HepG2 (cell line): Measurements from ENCODE around the gene LRRC3. TPM values are rescaled to one million over a fixed set of nuclear protein-coding genes. Genes with fewer than 3 reads are reported as not detected.
A peak's percentile ranks its signal among the peaks of the same experiment; 100 is the strongest.

Source experiments
- BRCA1 ChIP-seq: sonication (generic); formaldehyde crosslinking; IDR thresholded peaks from 2 replicates; pipeline ENCODE4 v1.4.0; 2020; ENCODE audit warnings: missing genetic modification reagents
- CHD4 ChIP-seq: fragments of 200-600 bp; sonication (generic); IDR thresholded peaks from 2 replicates; pipeline ENCODE4 v1.7.0; 2017; ENCODE audit warnings: mild to moderate bottlenecking, low read length, borderline replicate concordance
- DNMT3B ChIP-seq: conservative IDR thresholded peaks from 2 replicates; pipeline ENCODE4 v1.6.1; 2016; ENCODE audit warnings: missing biosample characterization, control low read depth
- GABPB1 ChIP-seq: IDR thresholded peaks from 2 replicates; pipeline ENCODE4 v1.6.1; 2016; ENCODE audit warnings: mild to moderate bottlenecking, missing genetic modification reagents, moderate library complexity, missing compliant biosample characterization
- GATA4 ChIP-seq: sonication (generic); IDR thresholded peaks from 2 replicates; pipeline ENCODE4 v1.6.1; 2016; ENCODE audit warnings: antibody characterized with exemption, low read depth, borderline replicate concordance
- MEIS1 ChIP-seq: sonication (generic); formaldehyde crosslinking; IDR thresholded peaks from 2 replicates; pipeline ENCODE4 v1.9.0; 2021; ENCODE audit warnings: mild to moderate bottlenecking, missing genetic modification reagents, moderate library complexity, borderline replicate concordance
- PHF21A ChIP-seq: sonication (generic); formaldehyde crosslinking; IDR thresholded peaks from 2 replicates; pipeline ENCODE4 v1.5.0; 2020; ENCODE audit warnings: mild to moderate bottlenecking, missing genetic modification reagents
- RFXAP ChIP-seq: sonication (generic); formaldehyde crosslinking; IDR thresholded peaks from 2 replicates; pipeline ENCODE4 v1.4.0; 2020; ENCODE audit warnings: missing genetic modification reagents, borderline replicate concordance
- SNAI1 ChIP-seq: sonication (generic); formaldehyde crosslinking; IDR thresholded peaks from 2 replicates; pipeline ENCODE4 v1.5.0; 2020; ENCODE audit warnings: mild to moderate bottlenecking, missing genetic modification reagents, borderline replicate concordance
- U2AF1 ChIP-seq: fragments of 200-400 bp; formaldehyde crosslinking; optimal IDR thresholded peaks from 2 replicates; pipeline ENCODE3; 2017; ENCODE audit warnings: mild to moderate bottlenecking, low read depth, low read length
- ZBTB7B ChIP-seq: sonication (generic); formaldehyde crosslinking; IDR thresholded peaks from 2 replicates; pipeline ENCODE4 v1.4.0; 2020; ENCODE audit warnings: missing genetic modification reagents
- ZFP36L2 ChIP-seq: sonication (generic); formaldehyde crosslinking; IDR thresholded peaks from 2 replicates; pipeline ENCODE4 v1.4.0; 2020; ENCODE audit warnings: missing genetic modification reagents
- ZFP62 ChIP-seq: sonication (generic); formaldehyde crosslinking; IDR thresholded peaks from 2 replicates; pipeline ENCODE4 v1.4.0; 2020; ENCODE audit warnings: missing genetic modification reagents
- ZKSCAN1 ChIP-seq: fragments of 150-350 bp; IDR thresholded peaks from 2 replicates; pipeline ENCODE4 v1.6.1; 2014; ENCODE audit warnings: low read length
- ZMYM4 ChIP-seq: sonication (generic); formaldehyde crosslinking; IDR thresholded peaks from 2 replicates; pipeline ENCODE4 v1.8.1; 2023; ENCODE audit warnings: mild to moderate bottlenecking, missing genetic modification reagents
- ZNF121 ChIP-seq: sonication (generic); formaldehyde crosslinking; IDR thresholded peaks from 2 replicates; pipeline ENCODE4 v1.5.0; 2020; ENCODE audit warnings: mild to moderate bottlenecking, missing genetic modification reagents
- ZNF224 ChIP-seq: sonication (generic); formaldehyde crosslinking; IDR thresholded peaks from 2 replicates; pipeline ENCODE4 v1.5.0; 2020; ENCODE audit warnings: mild to moderate bottlenecking, missing genetic modification reagents
- ZNF44 ChIP-seq: sonication (generic); formaldehyde crosslinking; IDR thresholded peaks from 2 replicates; pipeline ENCODE4 v1.5.1; 2020; ENCODE audit warnings: mild to moderate bottlenecking, missing genetic modification reagents
- ZNF644 ChIP-seq: IDR thresholded peaks from 2 replicates; pipeline ENCODE4 v1.6.1; 2016; ENCODE audit warnings: low read depth
- ZNF883 ChIP-seq: sonication (generic); formaldehyde crosslinking; IDR thresholded peaks from 2 replicates; pipeline ENCODE4 v1.5.1; 2020; ENCODE audit warnings: mild to moderate bottlenecking, missing genetic modification reagents; ENCODE audit errors: not compliant biosample characterization
- polyA plus RNA-seq, 8 experiments: library from polyadenylated mRNA; depleted of rRNA in 3 of 8; stranded (reverse) in 7 of 8; unstranded in 1 of 8; fragments of >200 nt; fragmentation: Illumina TruSeq in 4 of 8; extraction: Trizol in 4 of 8; gene quantifications; 2 replicates each; pipeline versions ENCODE4 v1.2.1 to v1.2.3, GENCODE V29; 2011 to 2016; ENCODE audit warnings: low read depth in 4 of 8, missing spikeins in 1 of 8, mixed read lengths in 1 of 8; ENCODE audit not compliant: insufficient read depth in 1 of 8
- total RNA-seq, 5 experiments: library from RNA; depleted of rRNA; stranded (reverse); fragments of >200 nt; fragmentation: Illumina TruSeq; extraction: Trizol; gene quantifications; 2 replicates each; pipeline ENCODE4 v1.2.3, GENCODE V29; 2016; ENCODE audit warnings: low read depth in 1 of 5
- TF ChIP-seq, protein P1 (sequence below): IDR thresholded peaks from 2 replicates; pipeline ENCODE4 v1.6.1; 2016; ENCODE audit warnings: mild to moderate bottlenecking, missing biosample characterization, missing genetic modification reagents
- TF ChIP-seq, protein P2 (sequence below): sonication (generic); formaldehyde crosslinking; IDR thresholded peaks from 2 replicates; pipeline ENCODE4 v1.4.0; 2020; ENCODE audit warnings: missing genetic modification reagents, borderline replicate concordance
- TF ChIP-seq, protein P3 (sequence below): sonication (generic); formaldehyde crosslinking; IDR thresholded peaks from 2 replicates; pipeline ENCODE4 v1.9.0; 2021; ENCODE audit warnings: missing genetic modification reagents, borderline replicate concordance
- TF ChIP-seq, protein P4 (sequence below): sonication (generic); formaldehyde crosslinking; conservative IDR thresholded peaks from 2 replicates; pipeline ENCODE4 v1.8.1; 2023; ENCODE audit warnings: missing genetic modification reagents

The LRRC3 gene
- total and polyA plus RNA-seq, 2 of the 13 experiments (the other 11 are each of a cell fraction or from before 2014, with no cell fraction given), result 4.8 to 16.5 TPM

DNA sequence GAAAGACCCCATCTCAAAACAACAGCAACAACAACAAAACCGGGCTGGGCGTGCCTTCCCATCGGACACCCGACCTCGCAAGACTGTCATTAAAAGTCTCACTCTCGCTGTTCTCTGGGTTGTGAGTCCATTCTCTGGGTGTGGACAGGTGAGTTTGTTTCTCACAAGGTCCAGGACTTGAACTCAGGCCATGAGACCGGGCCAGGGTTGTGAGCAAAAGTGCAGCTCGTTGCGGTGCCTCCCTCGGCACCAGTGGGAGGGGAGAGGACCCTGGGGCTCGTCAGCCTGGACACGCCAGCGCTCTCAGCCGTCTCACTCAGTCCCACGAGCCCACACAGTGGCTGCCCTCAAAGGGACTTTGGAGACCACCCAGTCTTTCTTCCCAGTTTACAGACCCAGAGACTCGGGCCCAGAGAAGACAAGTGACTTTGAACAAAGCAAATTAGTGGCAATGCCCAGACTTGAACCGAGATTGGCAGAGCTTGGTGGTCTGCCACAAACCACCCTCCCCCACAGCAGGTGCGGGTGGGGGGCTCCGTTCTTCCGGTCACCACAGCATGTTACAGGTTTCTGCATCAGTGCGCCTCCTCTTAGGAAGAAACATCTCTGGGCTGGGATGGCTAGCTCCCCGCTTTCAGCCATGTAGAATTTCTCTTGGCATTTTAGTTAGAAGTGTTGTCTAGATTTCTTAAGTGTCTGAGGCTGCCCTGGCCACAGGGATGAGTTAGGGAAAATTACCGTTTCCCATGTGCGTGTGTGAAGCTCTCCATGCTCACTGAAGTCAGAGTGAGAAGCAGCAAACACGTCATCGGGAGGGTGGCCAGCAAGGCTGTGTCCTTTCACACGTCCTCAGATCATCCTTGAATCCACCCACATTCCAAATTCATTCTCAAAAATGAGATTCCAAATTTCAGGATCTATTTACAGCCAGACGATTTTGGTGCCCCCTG is 28.3 kb downstream of the LRRC3 start (continued):
- TF ChIP-seq CHD4 (no peak), ZNF224 (no peak), ZNF644 (no peak), DNMT3B (CRISPR knock-in tag) (no peak), ZNF121 (CRISPR knock-in tag) (peak; percentile 58; the same call in 1 of the 2 replicates), BRCA1 (CRISPR knock-in tag) (0 out of 2 replicates have a peak, but pooled peaks have one; percentile 41), ZKSCAN1 (no peak), SNAI1 (CRISPR knock-in tag) (no peak), MEIS1 (no peak; the same call in 1 of the 2 replicates), ZNF44 (CRISPR knock-in tag) (no peak; the same call in 1 of the 2 replicates), GATA4 (no peak; the same call in 1 of the 2 replicates), ZNF883 (peak; percentile 34), U2AF1 (peak; percentile 66), ZFP36L2 (CRISPR knock-in tag) (no peak), ZFP62 (CRISPR knock-in tag) (no peak), PHF21A (CRISPR knock-in tag) (no peak), RFXAP (CRISPR knock-in tag) (no peak), GABPB1 (no peak), ZBTB7B (CRISPR knock-in tag) (no peak), ZMYM4 (peak; percentile 26; the same call in 1 of the 2 replicates)
- TF ChIP-seq, protein P1, sequence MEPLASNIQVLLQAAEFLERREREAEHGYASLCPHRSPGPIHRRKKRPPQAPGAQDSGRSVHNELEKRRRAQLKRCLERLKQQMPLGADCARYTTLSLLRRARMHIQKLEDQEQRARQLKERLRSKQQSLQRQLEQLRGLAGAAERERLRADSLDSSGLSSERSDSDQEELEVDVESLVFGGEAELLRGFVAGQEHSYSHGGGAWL (CRISPR knock-in tag), result no peak; the same call in 1 of the 2 replicates
- TF ChIP-seq, protein P2, sequence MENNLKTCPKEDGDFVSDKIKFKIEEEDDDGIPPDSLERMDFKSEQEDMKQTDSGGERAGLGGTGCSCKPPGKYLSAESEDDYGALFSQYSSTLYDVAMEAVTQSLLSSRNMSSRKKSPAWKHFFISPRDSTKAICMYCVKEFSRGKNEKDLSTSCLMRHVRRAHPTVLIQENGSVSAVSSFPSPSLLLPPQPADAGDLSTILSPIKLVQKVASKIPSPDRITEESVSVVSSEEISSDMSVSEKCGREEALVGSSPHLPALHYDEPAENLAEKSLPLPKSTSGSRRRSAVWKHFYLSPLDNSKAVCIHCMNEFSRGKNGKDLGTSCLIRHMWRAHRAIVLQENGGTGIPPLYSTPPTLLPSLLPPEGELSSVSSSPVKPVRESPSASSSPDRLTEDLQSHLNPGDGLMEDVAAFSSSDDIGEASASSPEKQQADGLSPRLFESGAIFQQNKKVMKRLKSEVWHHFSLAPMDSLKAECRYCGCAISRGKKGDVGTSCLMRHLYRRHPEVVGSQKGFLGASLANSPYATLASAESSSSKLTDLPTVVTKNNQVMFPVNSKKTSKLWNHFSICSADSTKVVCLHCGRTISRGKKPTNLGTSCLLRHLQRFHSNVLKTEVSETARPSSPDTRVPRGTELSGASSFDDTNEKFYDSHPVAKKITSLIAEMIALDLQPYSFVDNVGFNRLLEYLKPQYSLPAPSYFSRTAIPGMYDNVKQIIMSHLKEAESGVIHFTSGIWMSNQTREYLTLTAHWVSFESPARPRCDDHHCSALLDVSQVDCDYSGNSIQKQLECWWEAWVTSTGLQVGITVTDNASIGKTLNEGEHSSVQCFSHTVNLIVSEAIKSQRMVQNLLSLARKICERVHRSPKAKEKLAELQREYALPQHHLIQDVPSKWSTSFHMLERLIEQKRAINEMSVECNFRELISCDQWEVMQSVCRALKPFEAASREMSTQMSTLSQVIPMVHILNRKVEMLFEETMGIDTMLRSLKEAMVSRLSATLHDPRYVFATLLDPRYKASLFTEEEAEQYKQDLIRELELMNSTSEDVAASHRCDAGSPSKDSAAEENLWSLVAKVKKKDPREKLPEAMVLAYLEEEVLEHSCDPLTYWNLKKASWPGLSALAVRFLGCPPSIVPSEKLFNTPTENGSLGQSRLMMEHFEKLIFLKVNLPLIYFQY (CRISPR knock-in tag), result no peak
- TF ChIP-seq, protein P3, sequence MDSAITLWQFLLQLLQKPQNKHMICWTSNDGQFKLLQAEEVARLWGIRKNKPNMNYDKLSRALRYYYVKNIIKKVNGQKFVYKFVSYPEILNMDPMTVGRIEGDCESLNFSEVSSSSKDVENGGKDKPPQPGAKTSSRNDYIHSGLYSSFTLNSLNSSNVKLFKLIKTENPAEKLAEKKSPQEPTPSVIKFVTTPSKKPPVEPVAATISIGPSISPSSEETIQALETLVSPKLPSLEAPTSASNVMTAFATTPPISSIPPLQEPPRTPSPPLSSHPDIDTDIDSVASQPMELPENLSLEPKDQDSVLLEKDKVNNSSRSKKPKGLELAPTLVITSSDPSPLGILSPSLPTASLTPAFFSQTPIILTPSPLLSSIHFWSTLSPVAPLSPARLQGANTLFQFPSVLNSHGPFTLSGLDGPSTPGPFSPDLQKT (CRISPR knock-in tag), result no peak
- TF ChIP-seq, protein P4, sequence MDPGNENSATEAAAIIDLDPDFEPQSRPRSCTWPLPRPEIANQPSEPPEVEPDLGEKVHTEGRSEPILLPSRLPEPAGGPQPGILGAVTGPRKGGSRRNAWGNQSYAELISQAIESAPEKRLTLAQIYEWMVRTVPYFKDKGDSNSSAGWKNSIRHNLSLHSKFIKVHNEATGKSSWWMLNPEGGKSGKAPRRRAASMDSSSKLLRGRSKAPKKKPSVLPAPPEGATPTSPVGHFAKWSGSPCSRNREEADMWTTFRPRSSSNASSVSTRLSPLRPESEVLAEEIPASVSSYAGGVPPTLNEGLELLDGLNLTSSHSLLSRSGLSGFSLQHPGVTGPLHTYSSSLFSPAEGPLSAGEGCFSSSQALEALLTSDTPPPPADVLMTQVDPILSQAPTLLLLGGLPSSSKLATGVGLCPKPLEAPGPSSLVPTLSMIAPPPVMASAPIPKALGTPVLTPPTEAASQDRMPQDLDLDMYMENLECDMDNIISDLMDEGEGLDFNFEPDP, result 0 out of 2 replicates have a peak, but pooled peaks have one; percentile 63
